PC-9 (cell line): ENCODE measurements around the gene BTK. TPM values are rescaled to one million over a fixed set of nuclear protein-coding genes. Genes with fewer than 3 reads are reported as not detected.

Experiments used
- Bru-seq: library from RNA; stranded (reverse); fragments of 400-500 nt; gene quantifications from one replicate; lab custom pipeline; 2021; lab: Mats Ljungman, UMichigan
- BruChase-seq, 2 experiments: library from RNA; stranded (reverse); fragments of 400-500 nt; gene quantifications; one replicate each; lab custom pipeline; 2021; lab: Mats Ljungman, UMichigan
- BruUV-seq: library from RNA; stranded (reverse); fragments of 400-500 nt; replicated peaks from 2 replicates; lab custom pipeline; 2021; lab: Mats Ljungman, UMichigan
- CTCF ChIA-PET: fragments of 300-600 bp; sonication (Branson Sonifier 250); formaldehyde crosslinking; loops from one replicate; lab custom pipeline; 2022; ENCODE audit warnings: antibody characterized with exemption; lab: Charles Lee
- POLR2A ChIA-PET: fragments of 300-600 bp; sonication (Branson Sonifier 250); formaldehyde crosslinking; loops from one replicate; lab custom pipeline; 2022; ENCODE audit warnings: antibody characterized with exemption; ENCODE audit not compliant: unreplicated experiment; lab: Charles Lee
- DNase-seq, 2 experiments: peaks; one replicate each; pipeline versions ENCODE4 v3.0.0 to v3.0.0-alpha.2; 2015 to 2022; ENCODE audit warnings: mixed read lengths in 1 of 2
- H2AFZ ChIP-seq: fragments of 200-600 bp; sonication (generic); 2 replicates; pipeline ENCODE4 v1.8.1; 2017; ENCODE audit warnings: antibody characterized with exemption
- H3F3A ChIP-seq: fragments of 200-600 bp; sonication (generic); 2 replicates; pipeline ENCODE4 v1.8.1; 2017; ENCODE audit warnings: antibody characterized with exemption, mild to moderate bottlenecking, low read depth; ENCODE audit not compliant: insufficient read depth
- H3K27ac ChIP-seq: fragments of 200-600 bp; sonication (generic); 2 replicates; pipeline ENCODE4 v1.6.1; 2016; ENCODE audit warnings: mixed run types
- H3K27me3 ChIP-seq: fragments of 200-600 bp; sonication (generic); 2 replicates; pipeline ENCODE4 v1.6.1; 2016; ENCODE audit warnings: low read depth, mixed run types; ENCODE audit not compliant: insufficient read depth
- H3K36me3 ChIP-seq: fragments of 200-600 bp; sonication (generic); 2 replicates; pipeline ENCODE4 v1.6.1; 2016; ENCODE audit warnings: low read depth, mixed run types
- H3K4me1 ChIP-seq: fragments of 200-600 bp; sonication (generic); replicated peaks from 2 replicates; pipeline ENCODE4 v1.6.1; 2016; ENCODE audit warnings: mixed run types; ENCODE audit not compliant: insufficient read depth
- H3K4me2 ChIP-seq: fragments of 200-600 bp; sonication (generic); 2 replicates; pipeline ENCODE4 v1.6.1; 2017; ENCODE audit warnings: mixed run types
- H3K4me3 ChIP-seq: fragments of 200-600 bp; sonication (generic); 2 replicates; pipeline ENCODE4 v1.6.1; 2016; ENCODE audit warnings: mixed run types
- H3K79me2 ChIP-seq: fragments of 200-600 bp; sonication (generic); 2 replicates; pipeline ENCODE4 v1.6.1; 2017; ENCODE audit warnings: low read depth, mixed run types
- H3K9me2 ChIP-seq: fragments of 200-600 bp; sonication (generic); 2 replicates; pipeline ENCODE4 v1.8.1; 2017; ENCODE audit warnings: mild to moderate bottlenecking; ENCODE audit not compliant: insufficient read depth
- H3K9me3 ChIP-seq: fragments of 200-600 bp; sonication (generic); 2 replicates; pipeline ENCODE4 v1.8.1; 2016; ENCODE audit warnings: low read depth; ENCODE audit not compliant: insufficient read depth
- H4K20me1 ChIP-seq: fragments of 200-600 bp; sonication (generic); 2 replicates; pipeline ENCODE4 v1.8.1; 2017; ENCODE audit not compliant: insufficient read depth
- EZH2 ChIP-seq: fragments of 200-600 bp; sonication (generic); IDR thresholded peaks from 2 replicates; pipeline ENCODE4 v1.8.0; 2017; ENCODE audit warnings: antibody characterized with exemption, low read depth
- intact Hi-C: fragments of 100-400 bp; cut with micrococcal nuclease; formaldehyde crosslinking; loops from one replicate; pipeline ENCODE4 v1.10.0; 2022; ENCODE audit not compliant: unreplicated experiment
- long read RNA-seq: library from polyadenylated mRNA; stranded (forward); transcript quantifications from one replicate; pipeline ENCODE4 v2.0.0, GENCODE V29; 2022
- total RNA-seq: library from RNA; stranded (reverse); gene quantifications from 2 replicates; pipeline ENCODE4 v1.2.3, GENCODE V29; 2021
- TF ChIP-seq, protein P1 (sequence below): fragments of 200-600 bp; sonication (generic); conservative IDR thresholded peaks from 2 replicates; pipeline ENCODE4 v1.6.1; 2017; ENCODE audit warnings: mixed run types, antibody characterized with exemption, mild to moderate bottlenecking, moderate library complexity

Gene BTK
- total RNA-seq = not detected in 2 replicates
- percentile 12 among the genes with signal in this experiment for Bru-seq, nascent RNA
- BruChase-seq, experiment 1, labeled RNA remaining after a 2-hour chase = percentile 11 among the genes with signal in this experiment
- BruChase-seq, experiment 2, labeled RNA remaining after a 6-hour chase = percentile 8 among the genes with signal in this experiment
- long read RNA-seq = 0 reads

DNA sequence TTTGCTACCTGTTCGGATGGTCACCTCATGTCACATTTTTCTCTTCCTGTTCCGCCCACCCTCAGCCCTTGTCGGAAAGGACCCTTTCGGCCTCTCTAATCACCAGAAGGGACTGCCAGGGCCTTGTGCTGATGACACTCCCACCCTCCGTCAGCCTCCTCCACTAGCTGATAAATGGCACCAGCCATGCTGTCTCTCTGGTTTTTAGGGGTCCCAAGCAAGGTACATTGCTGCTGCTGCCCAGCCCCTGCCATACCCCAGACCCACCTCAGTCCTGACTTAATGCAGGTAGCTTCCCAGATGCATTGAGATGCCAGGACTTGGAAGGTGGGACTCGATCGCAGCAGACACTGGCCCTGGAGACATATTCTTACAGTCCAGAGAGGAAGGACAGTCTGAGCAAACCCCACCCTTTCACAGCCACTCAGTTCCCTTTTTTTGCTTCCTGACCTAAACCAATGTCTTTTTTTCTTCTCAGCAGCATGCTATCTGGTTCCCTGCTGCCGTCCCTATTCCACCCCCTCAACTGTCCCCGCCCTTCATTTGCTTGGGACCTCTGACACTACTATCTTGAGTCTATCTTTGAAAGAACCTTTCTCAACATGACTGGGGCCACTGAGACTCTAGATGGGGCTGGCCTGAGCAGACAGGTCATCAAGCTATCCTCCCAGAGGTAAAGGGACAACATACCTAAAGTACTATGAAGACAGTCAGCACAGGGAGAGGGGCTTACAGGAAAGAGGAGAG is at the start of gene BTK:
Gene BTK (minus strand): TSS at position 397 of the 747 bp plus-strand sequence. CDS start 10,907 bp downstream, outside the sequence.
- no peaks in the 10 kb centered on the region for H3F3A ChIP-seq
- no peaks in the 10 kb centered on the region for H3K36me3 ChIP-seq
- DNase-seq = no peak
- no peaks in the 10 kb centered on the region for H3K27me3 ChIP-seq
- no peaks in the 10 kb centered on the region for H4K20me1 ChIP-seq
- H3K4me2 ChIP-seq = no peak within 1 kb of the TSS
- no TSS peak for BruUV-seq
- ChIA-PET CTCF (no interaction called here), POLR2A (no interaction called here)
- intact Hi-C loops = no loop called here
- no peaks in the 10 kb centered on the region for H3K9me3 ChIP-seq
- H3K4me3 ChIP-seq = no peak within 1 kb of the TSS
- H3K27ac ChIP-seq = no peak within 1 kb of the TSS
- no peak for TF ChIP-seq EZH2
- TF ChIP-seq, protein P1, sequence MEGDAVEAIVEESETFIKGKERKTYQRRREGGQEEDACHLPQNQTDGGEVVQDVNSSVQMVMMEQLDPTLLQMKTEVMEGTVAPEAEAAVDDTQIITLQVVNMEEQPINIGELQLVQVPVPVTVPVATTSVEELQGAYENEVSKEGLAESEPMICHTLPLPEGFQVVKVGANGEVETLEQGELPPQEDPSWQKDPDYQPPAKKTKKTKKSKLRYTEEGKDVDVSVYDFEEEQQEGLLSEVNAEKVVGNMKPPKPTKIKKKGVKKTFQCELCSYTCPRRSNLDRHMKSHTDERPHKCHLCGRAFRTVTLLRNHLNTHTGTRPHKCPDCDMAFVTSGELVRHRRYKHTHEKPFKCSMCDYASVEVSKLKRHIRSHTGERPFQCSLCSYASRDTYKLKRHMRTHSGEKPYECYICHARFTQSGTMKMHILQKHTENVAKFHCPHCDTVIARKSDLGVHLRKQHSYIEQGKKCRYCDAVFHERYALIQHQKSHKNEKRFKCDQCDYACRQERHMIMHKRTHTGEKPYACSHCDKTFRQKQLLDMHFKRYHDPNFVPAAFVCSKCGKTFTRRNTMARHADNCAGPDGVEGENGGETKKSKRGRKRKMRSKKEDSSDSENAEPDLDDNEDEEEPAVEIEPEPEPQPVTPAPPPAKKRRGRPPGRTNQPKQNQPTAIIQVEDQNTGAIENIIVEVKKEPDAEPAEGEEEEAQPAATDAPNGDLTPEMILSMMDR = no peak
- H2AFZ ChIP-seq = no peak within 1 kb of the TSS
- H3K79me2 ChIP-seq = peaks cover 1% of the 10 kb centered on the region
- peaks cover 4% of the 10 kb centered on the region for H3K4me1 ChIP-seq
- no peaks in the 10 kb centered on the region for H3K9me2 ChIP-seq

DNA sequence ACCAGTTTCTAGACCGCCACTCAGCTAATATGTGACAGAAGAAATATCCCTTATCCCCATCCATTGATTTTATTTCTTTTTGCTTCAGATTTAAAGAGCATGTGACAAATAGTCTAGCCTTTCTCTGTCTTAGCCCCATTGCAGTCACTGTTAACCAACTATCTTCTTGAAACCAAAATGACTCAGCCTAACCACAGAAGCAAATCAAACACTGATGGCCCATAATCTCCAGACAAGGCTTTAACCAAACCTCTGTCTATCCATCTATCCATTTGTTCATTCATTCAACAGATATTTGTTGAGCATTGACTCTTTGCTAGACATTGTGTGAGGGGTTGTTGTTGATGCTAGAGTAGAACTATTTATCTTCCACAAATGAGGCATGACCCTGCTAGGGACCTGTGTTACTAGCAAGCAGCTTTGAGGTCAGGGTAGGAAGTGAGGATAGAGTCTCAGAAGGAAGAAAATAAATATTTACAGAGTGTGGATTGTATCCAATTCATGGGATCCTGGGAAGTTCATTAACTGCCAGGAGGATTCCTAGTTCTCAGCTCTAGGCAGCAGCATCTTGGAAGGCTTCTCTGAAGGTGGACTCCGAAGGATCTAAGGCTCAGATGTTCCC is 44.6 kb upstream of the BTK start:
- CTCF ChIA-PET = no interaction called here
- no TSS peak for BruUV-seq
- no peak for DNase-seq

DNA sequence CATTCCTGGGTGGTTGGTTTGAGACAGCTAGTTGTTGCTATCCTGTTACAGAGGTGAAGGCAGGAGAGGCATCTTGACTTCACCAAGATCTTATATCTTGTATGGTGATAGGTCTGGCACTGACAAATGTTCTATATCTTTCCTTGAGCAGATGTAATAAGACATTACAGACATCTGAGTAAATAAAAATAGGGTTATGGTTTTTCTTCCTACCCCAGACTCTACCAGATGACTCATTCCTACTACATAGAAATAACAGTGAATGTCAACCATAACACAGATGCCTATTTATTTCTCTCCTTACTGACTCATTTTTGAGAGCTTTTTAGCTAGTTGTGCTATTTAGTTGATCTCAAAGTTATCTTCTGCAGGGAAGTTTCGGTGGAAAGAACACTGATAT is 43.9 kb upstream of the BTK start:
- Histone ChIP-seq H3K27me3 (no peaks in the 10 kb centered on the region), H3K79me2 (no peaks in the 10 kb centered on the region), H3K36me3 (no peaks in the 10 kb centered on the region), H3F3A (no peaks in the 10 kb centered on the region), H3K9me3 (no peaks in the 10 kb centered on the region), H2AFZ (no peak overlapping the region), H3K4me3 (no peak overlapping the region), H4K20me1 (no peaks in the 10 kb centered on the region), H3K9me2 (no peaks in the 10 kb centered on the region), H3K27ac (no peak overlapping the region), H3K4me2 (no peak overlapping the region), H3K4me1 (no peaks in the 10 kb centered on the region)
- DNase-seq = no peak
- CTCF ChIA-PET = no interaction called here
- BruUV-seq = no TSS peak
- POLR2A ChIA-PET = no interaction called here
- TF ChIP-seq, protein P1 = no peak
- TF ChIP-seq EZH2 = no peak
- intact Hi-C loops = no loop called here

More for the DNA sequence above, 44.6 kb upstream of the BTK start:
- no peak overlapping the region for H3K4me3 ChIP-seq
- no peak overlapping the region for H2AFZ ChIP-seq
- no peaks in the 10 kb centered on the region for H3K79me2 ChIP-seq
- intact Hi-C loops = no loop called here
- POLR2A ChIA-PET = no interaction called here
- H3K9me3 ChIP-seq = no peaks in the 10 kb centered on the region
- no peaks in the 10 kb centered on the region for H3K36me3 ChIP-seq
- H3K9me2 ChIP-seq = no peaks in the 10 kb centered on the region
- TF ChIP-seq EZH2 = no peak
- TF ChIP-seq, protein P1 = no peak
- no peak overlapping the region for H3K4me2 ChIP-seq
- H3K27me3 ChIP-seq = no peaks in the 10 kb centered on the region
- H3K4me1 ChIP-seq = no peaks in the 10 kb centered on the region
- H4K20me1 ChIP-seq = no peaks in the 10 kb centered on the region
- H3K27ac ChIP-seq = no peak overlapping the region
- no peaks in the 10 kb centered on the region for H3F3A ChIP-seq
